ENCODE measurements around the gene IGF2BP1.

DNA sequence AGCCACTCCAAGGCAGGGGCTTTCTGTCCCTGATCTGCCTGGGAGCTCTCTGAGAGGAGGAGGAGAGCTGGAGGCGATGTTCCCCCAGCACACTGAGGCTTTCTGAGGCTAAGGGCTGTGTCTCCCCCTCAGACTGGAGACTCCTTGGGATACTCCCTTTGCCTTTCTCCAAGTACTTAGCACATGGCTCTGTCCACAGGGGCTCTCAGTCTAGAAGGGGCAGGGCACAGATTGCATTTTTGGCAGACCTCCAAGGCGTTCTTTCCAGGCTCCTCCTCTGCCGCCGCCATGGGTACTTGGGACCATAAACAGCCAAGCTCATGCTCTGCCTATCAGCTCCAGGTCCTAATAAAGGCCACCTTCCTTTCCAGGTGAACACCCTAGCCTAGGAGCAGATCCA, 27.0 kb upstream of the IGF2BP1 start:
- no peak for TF ChIP-seq CTCF (IDR thresholded peaks at IDR 0.05; ENCODE audit: low read depth, low read length)
- TF ChIP-seq EZH2phosphoT487 (IDR thresholded peaks at IDR 0.05; ENCODE audit: low read depth), result no peak
